Adrenal gland (tissue), 5 donors: ENCODE results near the gene GPATCH8.

Source experiments
- POLR2A ChIP-seq, 2 donors: fragments of 450-650 bp; IDR thresholded peaks; one replicate each; pipeline ENCODE4 v1.6.1; 2017; ENCODE audit warnings: antibody characterized with exemption in 2 of 2, mild to moderate bottlenecking in 2 of 2, moderate library complexity in 1 of 2
- TF ChIP-seq, protein P1 (sequence below), 6 experiments: fragments of 450-650 bp in 4 of 6; fragments of 200-600 bp in 2 of 6; sonication (generic) in 1 of 6; IDR thresholded peaks; 1 replicate in 5 of 6; 2 replicates in 1 of 6; pipeline versions ENCODE4 v1.5.1 to v1.8.0; 2016 to 2021; ENCODE audit warnings: antibody characterized with exemption in 6 of 6, mild to moderate bottlenecking in 2 of 6, moderate library complexity in 1 of 6
- donor health status: DM: no; HTN: no; CAD: no.

DNA sequence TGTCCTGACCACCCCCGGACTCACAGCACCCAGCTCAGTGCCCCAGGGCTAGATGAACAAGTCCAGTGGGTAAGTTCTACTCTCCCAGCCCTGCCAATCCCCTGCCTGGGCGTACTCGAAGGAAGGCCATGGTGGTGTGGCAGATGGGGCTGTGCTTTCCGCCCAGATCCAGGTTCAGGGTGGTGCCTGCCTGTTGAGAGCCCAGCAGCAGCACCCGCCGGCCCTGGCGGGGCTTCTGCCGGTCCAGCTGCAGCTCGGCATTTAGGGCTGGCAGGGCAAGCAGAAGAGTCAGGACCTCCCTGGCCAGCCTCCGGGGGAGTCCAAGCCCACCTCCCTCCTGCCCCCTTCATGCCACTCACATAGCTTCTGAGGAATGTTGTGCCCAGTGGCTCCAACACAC lies 123.3 kb downstream of the GPATCH8 start:
- TF ChIP-seq, protein P1, sequence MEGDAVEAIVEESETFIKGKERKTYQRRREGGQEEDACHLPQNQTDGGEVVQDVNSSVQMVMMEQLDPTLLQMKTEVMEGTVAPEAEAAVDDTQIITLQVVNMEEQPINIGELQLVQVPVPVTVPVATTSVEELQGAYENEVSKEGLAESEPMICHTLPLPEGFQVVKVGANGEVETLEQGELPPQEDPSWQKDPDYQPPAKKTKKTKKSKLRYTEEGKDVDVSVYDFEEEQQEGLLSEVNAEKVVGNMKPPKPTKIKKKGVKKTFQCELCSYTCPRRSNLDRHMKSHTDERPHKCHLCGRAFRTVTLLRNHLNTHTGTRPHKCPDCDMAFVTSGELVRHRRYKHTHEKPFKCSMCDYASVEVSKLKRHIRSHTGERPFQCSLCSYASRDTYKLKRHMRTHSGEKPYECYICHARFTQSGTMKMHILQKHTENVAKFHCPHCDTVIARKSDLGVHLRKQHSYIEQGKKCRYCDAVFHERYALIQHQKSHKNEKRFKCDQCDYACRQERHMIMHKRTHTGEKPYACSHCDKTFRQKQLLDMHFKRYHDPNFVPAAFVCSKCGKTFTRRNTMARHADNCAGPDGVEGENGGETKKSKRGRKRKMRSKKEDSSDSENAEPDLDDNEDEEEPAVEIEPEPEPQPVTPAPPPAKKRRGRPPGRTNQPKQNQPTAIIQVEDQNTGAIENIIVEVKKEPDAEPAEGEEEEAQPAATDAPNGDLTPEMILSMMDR (IDR thresholded peaks at IDR 0.05) = no peak
- TF ChIP-seq POLR2A (IDR thresholded peaks at IDR 0.05) = no peak
